GM18502 (cell line): Measurements from ENCODE around the gene PTH1R.

ENCODE experiments used
- ATAC-seq: cut with Tn5 transposase; IDR thresholded peaks from one replicate; pipeline ENCODE4 v1.9.1; 2021; ENCODE audit warnings: mild to moderate bottlenecking; ENCODE audit not compliant: unreplicated experiment, poor library complexity

The PTH1R gene

DNA sequence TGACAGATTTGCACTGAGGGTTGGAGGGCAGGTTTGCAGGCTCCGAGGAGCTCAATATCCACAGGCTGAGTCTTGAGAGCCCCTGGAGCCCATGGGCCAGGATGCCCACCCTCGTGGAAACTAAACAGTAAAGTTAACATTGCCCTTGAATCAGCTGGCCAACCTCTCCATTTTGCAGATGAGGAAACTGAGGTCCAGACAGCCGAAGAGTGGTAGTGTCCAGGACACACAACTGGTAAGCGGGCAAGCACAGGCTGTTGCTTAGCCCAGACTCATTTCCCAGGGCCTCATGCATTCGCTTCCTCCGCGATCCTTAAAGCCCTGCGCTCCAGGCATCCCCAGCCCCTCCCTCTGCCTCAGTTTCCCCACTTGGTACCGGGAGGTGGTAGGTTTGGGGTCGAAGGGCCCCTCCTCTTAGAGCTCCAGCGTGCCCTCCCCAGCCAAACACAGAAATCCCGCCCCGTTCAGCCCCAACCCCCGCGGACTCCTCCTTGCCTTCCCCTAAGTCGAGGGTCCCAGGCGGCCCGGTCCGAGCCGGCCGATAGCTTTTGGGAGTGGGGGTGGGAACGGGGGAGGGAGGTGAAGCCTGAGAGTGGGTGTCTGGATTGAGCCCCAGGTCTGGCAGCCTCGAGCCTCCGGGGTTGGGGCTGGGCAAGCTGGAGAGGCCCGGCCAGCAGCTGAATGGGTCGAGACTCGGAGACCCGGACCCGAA, 3.5 kb downstream of the PTH1R start:
- ATAC-seq, result no peak

- no peak for ATAC-seq
These were observed 4.3 kb downstream of the PTH1R start for GRCh38 chr3:46881596-46882376.

DNA sequence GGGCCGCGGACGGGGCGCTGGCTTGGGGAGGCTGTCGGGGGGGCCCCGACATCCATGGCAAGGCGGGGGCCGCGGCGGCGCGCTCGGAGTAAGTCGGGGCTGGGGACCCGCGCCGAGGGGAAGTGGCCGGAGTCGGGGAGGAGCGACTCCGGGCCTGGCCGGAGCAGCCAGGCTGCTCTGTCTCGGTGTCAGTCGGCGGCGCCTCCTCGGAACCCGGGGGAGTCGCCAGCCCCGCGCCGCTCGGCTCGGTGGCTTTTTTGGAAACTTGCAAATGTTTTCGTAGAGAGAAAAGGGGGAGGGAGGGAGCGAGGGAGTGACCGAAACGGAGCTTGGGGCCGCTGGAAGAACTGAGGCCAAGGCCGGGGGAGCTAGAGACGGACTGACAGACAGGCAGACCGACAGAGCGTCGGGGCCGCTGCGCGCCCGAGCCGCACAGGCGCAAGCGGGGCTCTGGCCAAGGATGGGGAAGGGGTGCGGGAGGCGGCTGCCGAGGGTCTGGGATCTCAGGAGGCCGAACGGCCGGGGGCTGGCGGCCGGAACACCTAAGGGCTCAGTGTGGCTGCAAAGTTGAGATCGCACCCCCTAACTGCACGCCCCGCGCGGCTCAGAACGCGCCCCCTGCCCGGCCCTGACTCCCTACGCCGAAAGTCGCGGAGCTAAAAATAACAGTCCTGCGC, 5.0 kb downstream of the PTH1R start:
- no peak for ATAC-seq

DNA sequence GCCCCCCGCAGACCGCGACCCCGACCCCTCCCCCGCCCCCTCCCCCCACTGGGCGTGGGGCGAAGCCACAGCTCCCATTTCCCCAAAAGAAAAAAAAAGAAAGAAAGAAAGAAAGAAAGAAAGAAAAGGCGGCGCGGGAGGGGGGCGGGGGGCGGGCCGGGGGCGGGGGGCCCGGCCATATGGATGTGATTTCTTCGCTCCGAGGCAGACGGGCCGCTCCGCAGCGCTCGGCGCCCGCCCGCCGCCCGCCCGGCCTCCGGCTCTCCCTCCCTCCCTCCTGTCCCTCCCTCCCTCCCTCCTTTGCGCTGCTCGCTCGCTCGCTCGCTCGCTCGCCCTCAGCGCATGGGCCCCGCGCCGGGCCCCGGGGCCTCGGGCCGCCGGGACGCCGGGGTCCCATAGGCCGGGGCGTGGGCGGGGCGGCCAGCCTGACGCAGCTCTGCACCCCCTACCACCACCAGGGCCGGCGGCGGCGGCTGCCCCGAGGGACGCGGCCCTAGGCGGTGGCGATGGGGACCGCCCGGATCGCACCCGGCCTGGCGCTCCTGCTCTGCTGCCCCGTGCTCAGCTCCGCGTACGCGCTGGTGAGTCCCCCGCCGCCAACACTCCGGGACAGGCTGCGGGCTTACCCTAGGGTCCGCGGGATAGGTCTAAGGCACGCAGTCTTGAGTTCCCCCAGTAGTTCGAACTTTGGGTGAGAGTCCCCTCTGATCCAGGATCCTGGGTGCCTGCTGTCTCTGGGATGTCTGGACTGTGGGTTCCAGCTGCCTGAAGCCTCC, 5.7 kb downstream of the PTH1R start:
- ATAC-seq, result no peak

DNA sequence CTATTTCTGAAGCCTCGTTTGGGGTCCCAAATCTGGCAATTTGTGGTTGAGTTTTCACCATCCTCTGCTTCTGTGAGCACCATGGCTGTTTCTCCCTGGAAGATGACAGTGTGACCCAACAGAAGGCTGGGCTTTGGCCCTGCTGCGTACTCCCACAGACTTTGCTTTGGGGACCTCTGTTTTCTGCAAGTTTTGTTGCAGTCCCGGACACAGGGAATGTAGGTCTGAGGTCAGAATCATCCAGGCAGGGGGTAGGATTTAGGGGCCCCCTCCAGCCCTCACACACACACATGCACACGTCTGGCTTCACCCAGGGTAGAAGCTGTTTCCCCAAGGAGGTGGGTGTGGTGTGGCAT, 6.3 kb downstream of the PTH1R start:
- no peak for ATAC-seq

- ATAC-seq, result no peak
These were observed 6.9 kb downstream of the PTH1R start for GRCh38 chr3:46884427-46884826.

DNA sequence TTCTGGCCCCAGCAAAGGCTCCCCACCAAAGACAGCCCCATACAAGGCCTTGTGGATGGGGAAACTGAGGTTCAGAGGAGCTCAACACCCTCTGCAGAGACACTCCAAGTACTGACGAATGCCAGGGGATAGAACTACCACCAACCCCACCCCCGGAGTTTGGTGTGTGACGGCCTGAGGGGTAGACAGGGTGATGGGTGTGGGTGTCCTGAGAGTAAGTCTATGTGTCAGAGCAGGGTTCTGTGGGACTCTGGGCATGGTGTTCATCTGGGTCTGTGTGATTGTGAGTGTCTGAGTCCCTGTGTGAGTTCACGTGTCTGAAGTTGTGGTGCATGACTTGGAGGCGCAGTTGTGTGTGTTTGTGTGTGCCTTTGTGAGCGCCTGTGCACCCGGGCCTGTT, 7.4 kb downstream of the PTH1R start:
- no peak for ATAC-seq

DNA sequence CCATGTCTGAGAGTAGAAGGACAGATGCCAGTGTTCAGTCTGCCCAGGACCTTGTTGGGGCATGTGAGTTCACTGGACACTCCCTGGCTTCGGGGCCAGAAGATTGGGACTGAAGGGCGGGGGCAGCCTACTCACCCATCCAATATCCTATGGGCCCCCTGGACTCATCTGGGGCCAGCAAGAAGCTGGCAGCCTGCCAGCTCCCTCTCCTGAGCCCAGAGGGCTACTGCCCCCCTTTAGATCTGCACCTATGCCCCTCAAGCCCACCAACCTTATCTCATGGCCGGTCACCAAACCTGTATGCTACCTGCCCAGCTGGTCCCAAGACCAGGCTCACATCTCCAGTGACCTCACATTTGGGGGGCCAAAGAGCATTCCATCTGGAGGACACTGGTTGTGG, 8.1 kb downstream of the PTH1R start:
- ATAC-seq, result no peak

DNA sequence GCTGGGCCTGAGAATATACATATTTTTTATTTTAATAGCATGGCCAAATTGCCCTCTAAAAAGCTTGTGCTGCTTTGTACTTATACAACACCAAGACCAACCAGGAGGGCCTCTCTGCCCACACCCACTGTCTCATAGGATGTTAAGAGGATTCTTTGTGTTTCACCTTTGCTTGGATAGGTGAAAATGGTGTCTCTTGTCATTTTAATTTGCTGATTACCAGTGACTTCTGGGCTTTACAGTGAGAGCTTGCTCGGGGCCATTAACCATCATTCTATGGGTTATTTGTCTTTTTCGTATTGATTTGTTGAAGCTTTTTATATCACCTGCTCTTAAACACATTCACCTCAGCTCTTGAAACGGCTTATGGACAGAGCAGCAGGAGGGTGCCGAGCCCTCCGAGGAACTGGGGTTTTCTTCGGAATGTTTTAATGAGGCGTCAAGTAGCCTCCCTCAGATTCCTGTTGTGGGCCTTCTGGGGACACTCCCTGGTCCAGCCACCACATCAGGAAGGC, 10.5 kb downstream of the PTH1R start:
- ATAC-seq, result no peak

DNA sequence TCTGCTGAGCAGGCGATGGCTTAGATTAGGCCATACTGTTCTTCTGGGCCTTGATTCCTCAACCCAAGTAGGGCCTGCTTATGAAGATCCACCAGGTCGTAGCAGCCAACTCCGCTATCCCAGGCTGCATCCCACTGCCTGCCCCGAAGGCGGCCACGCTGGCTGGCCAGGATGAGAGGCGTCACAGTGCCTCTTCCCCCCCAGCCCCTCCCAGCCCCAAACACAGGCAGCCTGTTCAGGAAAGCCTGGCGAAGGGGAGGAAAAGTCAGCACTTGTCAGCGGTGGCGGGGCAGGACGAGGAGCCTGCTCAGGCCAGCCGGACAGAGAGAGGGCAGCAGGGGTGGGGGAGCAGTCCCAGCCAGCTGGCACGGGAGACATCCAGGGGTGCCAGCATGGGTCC, 11.2 kb downstream of the PTH1R start:
- no peak for ATAC-seq

- no peak for ATAC-seq
These were observed 12.0 kb downstream of the PTH1R start for GRCh38 chr3:46889381-46890110.

DNA sequence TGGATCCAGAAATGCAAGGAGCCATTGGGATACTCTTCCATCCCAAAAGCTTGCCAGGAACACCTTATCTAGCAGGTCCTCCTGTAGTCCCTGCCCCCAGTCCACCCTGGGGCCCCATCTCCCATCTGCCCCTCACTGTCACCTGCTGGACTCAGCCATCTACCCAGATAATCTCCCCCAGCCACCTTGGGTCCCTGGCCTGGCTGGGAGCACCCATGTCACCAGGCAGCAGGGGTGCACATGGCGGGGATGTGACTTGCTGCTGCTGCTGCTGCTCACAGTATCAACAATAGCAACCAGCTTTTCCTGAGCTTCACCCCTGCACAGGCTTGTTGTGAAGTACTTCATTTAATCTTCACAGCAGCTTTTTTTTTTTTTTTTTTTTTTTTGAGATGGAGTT, 12.6 kb downstream of the PTH1R start:
- ATAC-seq, result no peak

- no peak for ATAC-seq
These were observed 13.6 kb downstream of the PTH1R start for GRCh38 chr3:46891132-46891531.

GRCh38 chr3:46892285-46893145, 15.0 kb downstream of the PTH1R start:
- no peak for ATAC-seq

- ATAC-seq, result no peak
These were observed 15.7 kb downstream of the PTH1R start for GRCh38 chr3:46893146-46893748.

DNA sequence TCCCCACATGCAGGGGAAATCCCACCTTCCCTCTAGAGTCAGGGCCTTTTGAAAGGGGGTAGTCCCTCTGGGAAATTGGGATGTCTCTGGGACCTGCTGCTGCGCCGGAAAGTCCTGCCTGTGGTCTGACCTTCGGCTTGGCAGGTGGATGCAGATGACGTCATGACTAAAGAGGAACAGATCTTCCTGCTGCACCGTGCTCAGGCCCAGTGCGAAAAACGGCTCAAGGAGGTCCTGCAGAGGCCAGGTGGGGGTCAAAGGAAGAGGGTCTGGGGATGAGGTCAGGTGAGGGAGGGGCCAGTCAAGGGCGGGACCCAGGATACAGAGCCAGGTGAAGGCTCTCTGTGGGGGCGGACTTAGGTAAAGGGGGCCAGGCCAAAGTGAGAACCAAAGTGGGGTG, 16.2 kb downstream of the PTH1R start:
- ATAC-seq, result no peak

DNA sequence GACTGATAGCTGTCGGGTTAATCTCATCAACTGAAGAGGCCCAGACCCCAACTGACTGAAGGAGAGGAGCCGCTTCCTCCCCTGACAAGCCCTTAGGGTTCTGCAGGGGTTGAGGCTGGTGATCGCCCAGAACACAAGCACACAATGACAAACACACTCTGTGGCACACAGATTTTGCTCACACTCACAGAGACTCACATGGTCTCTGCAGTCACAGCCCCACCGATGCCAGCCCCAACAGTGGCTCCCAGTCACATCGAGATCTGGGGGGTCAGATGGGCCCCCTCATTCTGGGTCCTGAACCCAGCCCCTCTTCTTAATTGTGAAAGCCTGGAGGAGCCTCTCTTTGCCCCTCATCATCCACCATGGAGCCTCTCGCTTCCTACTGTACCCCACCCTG, 16.7 kb downstream of the PTH1R start:
- ATAC-seq, result no peak

DNA sequence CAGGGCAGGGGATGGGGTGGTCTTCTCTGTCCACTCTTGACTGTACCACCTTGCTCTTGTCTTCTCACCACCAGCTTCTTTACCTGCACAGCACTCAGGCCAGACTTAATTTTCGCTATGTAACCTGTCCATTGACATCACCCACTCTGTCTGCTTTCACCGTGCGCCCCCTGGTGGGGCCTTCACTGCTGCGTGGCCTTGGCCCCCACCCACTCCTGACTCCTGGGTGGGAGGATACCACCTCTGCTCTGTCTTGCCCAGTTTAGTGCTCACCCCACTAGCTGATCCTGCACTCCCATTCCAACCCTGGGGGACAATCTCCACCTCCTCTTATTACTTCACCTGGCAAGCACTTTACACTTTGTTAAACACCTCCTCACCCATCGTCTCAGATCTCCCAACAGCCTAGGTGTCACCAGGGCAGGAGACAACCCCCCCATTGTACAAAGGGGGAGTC, 17.7 kb downstream of the PTH1R start:
- ATAC-seq, result no peak
